Psoas muscle (tissue), 8 donors: ENCODE results near the gene ABCA2. TPM values are rescaled to one million over a fixed set of nuclear protein-coding genes. Genes with fewer than 3 reads are reported as not detected.

Experiments used
- ATAC-seq, 4 donors: fragments of 200-7000 bp; cut with Tn5 transposase; one replicate each; pipeline ENCODE4 v1.9.1; 2020; ENCODE audit warnings: moderate library complexity in 3 of 4, mild to moderate bottlenecking in 2 of 4
- DNase-seq, 2 donors: peaks; one replicate each; pipeline ENCODE4 v3.0.0-alpha.2; 2020
- H3K27ac ChIP-seq: fragments of 200-600 bp; one replicate; pipeline ENCODE4 v1.8.0; 2022
- H3K27me3 ChIP-seq, 3 donors: fragments of 200-600 bp in 1 of 3; one replicate each; pipeline versions ENCODE4 v1.6.1 to v1.8.0; 2013 to 2022; ENCODE audit warnings: low read length in 2 of 3, mild to moderate bottlenecking in 2 of 3, moderate library complexity in 1 of 3; ENCODE audit not compliant: insufficient read depth in 3 of 3
- H3K36me3 ChIP-seq, 2 donors: fragments of 200-600 bp in 1 of 2; one replicate each; pipeline versions ENCODE4 v1.6.1 to v1.8.0; 2013 to 2022; ENCODE audit warnings: low read depth in 1 of 2, mild to moderate bottlenecking in 1 of 2, moderate library complexity in 1 of 2; ENCODE audit not compliant: insufficient read depth in 1 of 2
- H3K4me1 ChIP-seq: fragments of 200-600 bp; one replicate; pipeline ENCODE4 v1.8.0; 2022
- H3K4me3 ChIP-seq: fragments of 200-600 bp; one replicate; pipeline ENCODE4 v1.8.0; 2022; ENCODE audit warnings: mild to moderate bottlenecking
- H3K9me3 ChIP-seq: fragments of 200-600 bp; one replicate; pipeline ENCODE4 v1.8.0; 2022
- CTCF ChIP-seq: fragments of 200-600 bp; IDR thresholded peaks from one replicate; pipeline ENCODE4 v1.8.0; 2022; ENCODE audit warnings: antibody characterized with exemption
- WGBS, 3 donors: extraction: QIAGEN DNeasy Blood & Tissue Kit; methylation state at CpG; one replicate each; pipeline versions ENCODE4 v1.1.6 to v1.1.7; 2013; 5-methylcytosine and 5-hydroxymethylcytosine counted together
- intact Hi-C, 2 donors: fragments of 100-400 bp; cut with DNase I; formaldehyde crosslinking; loops; one replicate each; pipeline versions ENCODE4 v1.11.0 to v1.14.2; 2022
- polyA plus RNA-seq, 3 donors: library from polyadenylated mRNA; stranded (reverse); fragments of 200-250 nt; gene quantifications; one replicate each; pipeline ENCODE4 v1.2.3, GENCODE V29; 2013
- total RNA-seq, 4 donors: library from RNA; stranded (reverse); fragmentation: NEBNext Ultra II Directional in 2 of 4; extraction: Animal tissue kit (Norgen Biotek cat#: 25700) in 2 of 4; gene quantifications; one replicate each; pipeline versions ENCODE4 v1.2.1 to v1.2.4, GENCODE V29; 2021 to 2023
- donor health status: healthy with polysubstance abuse.
- donor health status: DM: no; HTN: no; CAD: no; lungs with moderate emphysema.
- donor health status: Bipolar disorder and iron deficiency.
- donor health status: healthy.
- donor health status: DM: yes; HTN: yes; CAD: no.
- donor health status: DM: no; HTN: no; CAD: no.
- donor health status: DM: no; HTN: no; CAD: no.
- donor health status: DM: yes; HTN: yes; CAD: no.

Gene ABCA2
- total and polyA plus RNA-seq, 7 donors, result 6.9 to 23.5 (median 12.2) TPM

GRCh38 chr9:137008312-137008711 is 19.7 kb downstream of the ABCA2 start:
- Histone ChIP-seq H3K27me3 (no peaks in the 10 kb centered on the region), H3K4me1 (no peaks in the 10 kb centered on the region), H3K36me3 (peaks cover 0 to 28% of the 10 kb centered on the region in 2 donors), H3K9me3 (no peaks in the 10 kb centered on the region), H3K4me3 (no peak overlapping the region), H3K27ac (no peak overlapping the region)
- 76 to 86% (median 82%) methylated on average over 19 to 22 of the region's 22 CpGs for WGBS, 3 donors
- no peak for ATAC-seq
- intact Hi-C loops, result no loop called here
- no peak for DNase-seq
- TF ChIP-seq CTCF, result no peak

GRCh38 chr9:137007816-137008270 is 20.2 kb downstream of the ABCA2 start:
- H3K36me3 ChIP-seq, result peaks cover 0 to 28% of the 10 kb centered on the region in 2 donors
- no peak for ATAC-seq
- no peak for DNase-seq
- no peaks in the 10 kb centered on the region for H3K4me1 ChIP-seq
- intact Hi-C loops, result no loop called here
- H3K4me3 ChIP-seq, result no peak overlapping the region
- TF ChIP-seq CTCF, result no peak
- no peaks in the 10 kb centered on the region for H3K27me3 ChIP-seq
- WGBS, 3 donors, result 71 to 82% (median 75%) methylated on average over 12 to 13 of the region's 13 CpGs
- H3K27ac ChIP-seq, result no peak overlapping the region
- no peaks in the 10 kb centered on the region for H3K9me3 ChIP-seq

- Histone ChIP-seq H3K36me3 (peaks cover 0 to 22% of the 10 kb centered on the region in 2 donors), H3K27ac (no peak overlapping the region), H3K27me3 (no peaks in the 10 kb centered on the region), H3K9me3 (no peaks in the 10 kb centered on the region), H3K4me1 (no peaks in the 10 kb centered on the region), H3K4me3 (no peak overlapping the region)
- no peak for TF ChIP-seq CTCF
- WGBS, 3 donors, result 62 to 73% (median 63%) methylated on average over 29 to 30 of the region's 30 CpGs
- intact Hi-C loops, result no loop called here
- DNase-seq, result no peak
- no peak for ATAC-seq
Measured at GRCh38 chr9:137007108-137007815, 20.8 kb downstream of the ABCA2 start.

- no peaks in the 10 kb centered on the region for H3K27me3 ChIP-seq
- no peak for ATAC-seq
- 58 to 70% (median 64%) methylated on average over 24 of the region's 24 CpGs for WGBS, 3 donors
- TF ChIP-seq CTCF, result no peak
- H3K27ac ChIP-seq, result no peak overlapping the region
- intact Hi-C loops, result no loop called here
- H3K9me3 ChIP-seq, result no peaks in the 10 kb centered on the region
- no peak overlapping the region for H3K4me3 ChIP-seq
- peaks cover 0 to 13% of the 10 kb centered on the region in 2 donors for H3K36me3 ChIP-seq
- no peak for DNase-seq
- no peaks in the 10 kb centered on the region for H3K4me1 ChIP-seq
Measured at GRCh38 chr9:137006116-137007003, 21.7 kb downstream of the ABCA2 start.
